Measurements from ENCODE around the gene GBX1. TPM values are rescaled to one million over a fixed set of nuclear protein-coding genes. Genes with fewer than 3 reads are reported as not detected.

Gene GBX1
- total and polyA plus RNA-seq, 2 of the 4 experiments (the other 2 are of a cell fraction): not detected

DNA sequence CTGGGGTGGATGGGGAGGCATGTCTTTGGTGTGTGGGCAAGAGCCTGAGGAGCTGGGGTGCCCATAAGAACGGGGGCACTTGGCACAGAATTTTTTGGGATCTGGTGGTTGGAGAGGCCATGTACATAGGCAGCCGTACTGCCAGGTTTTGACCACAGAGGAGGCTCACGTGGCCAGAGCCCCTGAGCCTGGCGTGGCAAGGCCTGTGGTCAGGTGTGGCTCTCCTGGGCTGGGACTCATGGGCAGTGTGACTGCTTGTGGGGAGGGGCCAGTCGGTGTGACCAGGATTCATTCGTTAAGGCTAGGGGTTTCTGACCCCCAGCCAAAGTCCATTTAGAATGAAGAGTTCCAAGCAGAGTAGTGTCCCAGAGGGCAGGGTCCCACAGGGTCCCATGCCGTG is 43.0 kb downstream of the GBX1 start:
- H2AFZ ChIP-seq (replicated peaks; ENCODE audit: low read length, poor library complexity): no peak overlapping the region
- dilution Hi-C loops (cut with HindIII; ENCODE audit: low sequenced_read_pairs, unreplicated experiment) (no loop called here), in situ Hi-C loops (cut with MboI; ENCODE audit: low sequenced_read_pairs) (loop anchor here (10.0 to 25.0 kb wide), 2 partner anchors 180 to 337 kb away; no protein-coding TSS in a partner anchor), intact Hi-C loops (cut with micrococcal nuclease) (loop anchor here (1.0 to 5.0 kb wide), 2 partner anchors 48 to 178 kb away; no protein-coding TSS in a partner anchor)
- WGBS, 2 experiments (ENCODE audit: extremely low coverage in 2 of 2, insufficient read length in 1 of 2): 100% methylated on average over 5 of the region's 7 CpGs; no CpG with 5 or more reads in 1 of the 2 experiments
- no peak overlapping the region for H3K9ac ChIP-seq (ENCODE audit: low read depth, low read length)
- no peak overlapping the region for H3K4me2 ChIP-seq (ENCODE audit: low read depth, low read length)
- no peak overlapping the region for H2BK5ac ChIP-seq (ENCODE audit: low read depth, low read length, poor library complexity, severe bottlenecking)
- H2AK9ac ChIP-seq (replicated peaks; ENCODE audit: low read depth, low read length, poor library complexity): no peak overlapping the region
- no peak overlapping the region for H4K5ac ChIP-seq (ENCODE audit: low read depth, low read length)
- no peaks in the 10 kb centered on the region for H3K9me3 ChIP-seq (ENCODE audit: control insufficient read depth, insufficient read depth, low read length)
- no peak overlapping the region for H3K27ac ChIP-seq (ENCODE audit: insufficient read depth, low read length)
- no peak for DNase-seq
- no peak overlapping the region for H3K14ac ChIP-seq (replicated peaks; ENCODE audit: low read depth, low read length)
- TF ChIP-seq RAD21 (IDR thresholded peaks at IDR 0.05; ENCODE audit: low read length): no peak
- TF ChIP-seq RCOR1 (IDR thresholded peaks at IDR 0.05; ENCODE audit: insufficient replicate concordance, low read length): no peak
- no peak for TF ChIP-seq BHLHE40 (IDR thresholded peaks at IDR 0.05; ENCODE audit: low read depth, low read length)
- TF ChIP-seq CEBPB (IDR thresholded peaks at IDR 0.05; ENCODE audit: low read depth, low read length): no peak
- TF ChIP-seq CHD1 (IDR thresholded peaks at IDR 0.05; ENCODE audit: low read depth, low read length): no peak
- no peak for TF ChIP-seq NFE2L2 (IDR thresholded peaks at IDR 0.05; ENCODE audit: low read depth, low read length)
- TF ChIP-seq FOS (IDR thresholded peaks at IDR 0.05; ENCODE audit: low read depth, low read length): no peak
- TF ChIP-seq, protein P1, sequence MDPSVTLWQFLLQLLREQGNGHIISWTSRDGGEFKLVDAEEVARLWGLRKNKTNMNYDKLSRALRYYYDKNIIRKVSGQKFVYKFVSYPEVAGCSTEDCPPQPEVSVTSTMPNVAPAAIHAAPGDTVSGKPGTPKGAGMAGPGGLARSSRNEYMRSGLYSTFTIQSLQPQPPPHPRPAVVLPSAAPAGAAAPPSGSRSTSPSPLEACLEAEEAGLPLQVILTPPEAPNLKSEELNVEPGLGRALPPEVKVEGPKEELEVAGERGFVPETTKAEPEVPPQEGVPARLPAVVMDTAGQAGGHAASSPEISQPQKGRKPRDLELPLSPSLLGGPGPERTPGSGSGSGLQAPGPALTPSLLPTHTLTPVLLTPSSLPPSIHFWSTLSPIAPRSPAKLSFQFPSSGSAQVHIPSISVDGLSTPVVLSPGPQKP (IDR thresholded peaks at IDR 0.05; ENCODE audit: borderline replicate concordance, low read depth, low read length): no peak
- no peak for TF ChIP-seq SMC3 (IDR thresholded peaks at IDR 0.05; ENCODE audit: low read depth, low read length)
- no peak for TF ChIP-seq POLR2A (IDR thresholded peaks at IDR 0.05; ENCODE audit: low read depth, low read length)
- TF ChIP-seq RFX5 (IDR thresholded peaks at IDR 0.05; ENCODE audit: low read depth, low read length): no peak
- TF ChIP-seq MAZ (IDR thresholded peaks at IDR 0.05; ENCODE audit: borderline replicate concordance, low read depth, low read length): no peak
- TF ChIP-seq, protein P2, sequence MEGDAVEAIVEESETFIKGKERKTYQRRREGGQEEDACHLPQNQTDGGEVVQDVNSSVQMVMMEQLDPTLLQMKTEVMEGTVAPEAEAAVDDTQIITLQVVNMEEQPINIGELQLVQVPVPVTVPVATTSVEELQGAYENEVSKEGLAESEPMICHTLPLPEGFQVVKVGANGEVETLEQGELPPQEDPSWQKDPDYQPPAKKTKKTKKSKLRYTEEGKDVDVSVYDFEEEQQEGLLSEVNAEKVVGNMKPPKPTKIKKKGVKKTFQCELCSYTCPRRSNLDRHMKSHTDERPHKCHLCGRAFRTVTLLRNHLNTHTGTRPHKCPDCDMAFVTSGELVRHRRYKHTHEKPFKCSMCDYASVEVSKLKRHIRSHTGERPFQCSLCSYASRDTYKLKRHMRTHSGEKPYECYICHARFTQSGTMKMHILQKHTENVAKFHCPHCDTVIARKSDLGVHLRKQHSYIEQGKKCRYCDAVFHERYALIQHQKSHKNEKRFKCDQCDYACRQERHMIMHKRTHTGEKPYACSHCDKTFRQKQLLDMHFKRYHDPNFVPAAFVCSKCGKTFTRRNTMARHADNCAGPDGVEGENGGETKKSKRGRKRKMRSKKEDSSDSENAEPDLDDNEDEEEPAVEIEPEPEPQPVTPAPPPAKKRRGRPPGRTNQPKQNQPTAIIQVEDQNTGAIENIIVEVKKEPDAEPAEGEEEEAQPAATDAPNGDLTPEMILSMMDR (conservative IDR thresholded peaks at IDR 0.05; ENCODE audit: low read depth, low read length): no peak
- TF ChIP-seq MAFK (IDR thresholded peaks at IDR 0.05; ENCODE audit: low read depth, low read length): no peak
- TF ChIP-seq, protein P3, sequence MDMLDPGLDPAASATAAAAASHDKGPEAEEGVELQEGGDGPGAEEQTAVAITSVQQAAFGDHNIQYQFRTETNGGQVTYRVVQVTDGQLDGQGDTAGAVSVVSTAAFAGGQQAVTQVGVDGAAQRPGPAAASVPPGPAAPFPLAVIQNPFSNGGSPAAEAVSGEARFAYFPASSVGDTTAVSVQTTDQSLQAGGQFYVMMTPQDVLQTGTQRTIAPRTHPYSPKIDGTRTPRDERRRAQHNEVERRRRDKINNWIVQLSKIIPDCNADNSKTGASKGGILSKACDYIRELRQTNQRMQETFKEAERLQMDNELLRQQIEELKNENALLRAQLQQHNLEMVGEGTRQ (IDR thresholded peaks at IDR 0.05; ENCODE audit: low read depth, low read length): no peak
- no peak for TF ChIP-seq MXI1 (IDR thresholded peaks at IDR 0.05; ENCODE audit: borderline replicate concordance, low read depth, low read length)
- no peaks in the 10 kb centered on the region for H3K27me3 ChIP-seq (ENCODE audit: control insufficient read depth, insufficient read depth, low read length)
- no peak for ATAC-seq (ENCODE audit: low read depth)
- BruUV-seq (replicated peaks): no TSS peak
- H2AK5ac ChIP-seq (ENCODE audit: low read depth, low read length): no peak overlapping the region
- H3K4ac ChIP-seq (ENCODE audit: low read depth, low read length): no peak overlapping the region
- no peak overlapping the region for H2BK20ac ChIP-seq (ENCODE audit: low read depth, low read length)
- peaks cover 32% of the 10 kb centered on the region for H4K20me1 ChIP-seq (ENCODE audit: insufficient read depth, low read length)
- H3K18ac ChIP-seq (ENCODE audit: low read depth, low read length): no peak overlapping the region
- H3K79me1 ChIP-seq (ENCODE audit: low read depth in 1 of 2, low read length in 2 of 2): peaks cover under 1 to 24% of the 10 kb centered on the region in 2 experiments
- no peak overlapping the region for H3K23ac ChIP-seq (ENCODE audit: low read depth, low read length)
- H4K91ac ChIP-seq (ENCODE audit: insufficient read depth, low read depth, low read length): no peak overlapping the region
- POLR2A ChIA-PET (ENCODE audit: unreplicated experiment): no interaction called here
- H3K4me3 ChIP-seq (ENCODE audit: insufficient read depth, low read depth, low read length): no peak overlapping the region
- CTCF ChIA-PET: interaction anchor here (0.5 to 1.0 kb wide), 5 partner anchors 9 to 119 kb away, joined by 3 to 11 read pairs (median 3); no protein-coding TSS in a partner anchor
- no peak overlapping the region for H2BK15ac ChIP-seq (ENCODE audit: low read depth, low read length)
- H4K8ac ChIP-seq (ENCODE audit: low read depth in 2 of 2, low read length in 2 of 2): no peak overlapping the region
- H3K36me3 ChIP-seq (ENCODE audit: control insufficient read depth, insufficient read depth, low read length): peaks cover 67% of the 10 kb centered on the region
- H3K9me1 ChIP-seq (ENCODE audit: insufficient read depth, low read length): no peaks in the 10 kb centered on the region
- no peaks in the 10 kb centered on the region for H3K4me1 ChIP-seq (ENCODE audit: control insufficient read depth, insufficient read depth, low read length)
- no peak overlapping the region for H3K56ac ChIP-seq (ENCODE audit: extremely low read depth, insufficient read depth, low read length)
- no peak overlapping the region for H2BK120ac ChIP-seq (ENCODE audit: low read depth, low read length)
